PC-3 (cell line): ENCODE data around the gene PNPT1.

Experiments
- CTCF ChIP-seq: fragments of 300-600 bp; sonication (generic); conservative IDR thresholded peaks from 2 replicates; pipeline ENCODE4 v1.5.1; 2017; ENCODE audit warnings: antibody characterized with exemption, low read depth, mild to moderate bottlenecking, low read length
- EZH2 ChIP-seq: fragments of 300-600 bp; sonication (generic); IDR thresholded peaks from one replicate; pipeline ENCODE4 v1.6.1; 2017; ENCODE audit warnings: antibody characterized with exemption, mild to moderate bottlenecking, low read length; ENCODE audit not compliant: unreplicated experiment
- EZH2phosphoT487 ChIP-seq: fragments of 300-600 bp; sonication (generic); IDR thresholded peaks from 2 replicates; pipeline ENCODE4 v1.6.1; 2018; ENCODE audit warnings: mild to moderate bottlenecking, antibody characterized with exemption, low read length, borderline replicate concordance

DNA sequence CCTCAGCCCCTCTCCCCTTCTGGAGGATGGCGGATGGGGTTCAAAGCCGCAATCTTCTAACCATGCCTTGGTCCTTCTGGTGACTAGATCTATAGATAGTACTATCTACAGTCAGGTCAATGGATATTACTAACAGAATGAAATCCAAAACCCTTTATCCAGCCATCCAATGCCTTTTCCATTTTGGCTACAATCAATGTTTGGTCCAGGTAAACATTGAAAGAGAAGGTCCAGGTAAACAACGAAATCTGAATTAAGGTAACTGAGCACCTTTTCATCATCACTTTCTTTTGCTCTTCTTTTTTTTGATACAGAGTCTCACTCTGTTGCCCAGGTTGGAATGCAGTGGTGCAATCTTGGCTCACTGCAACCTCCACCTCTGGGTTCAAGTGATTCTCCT, 85.9 kb downstream of the PNPT1 start:
- no peak for TF ChIP-seq CTCF
- no peak for TF ChIP-seq EZH2phosphoT487
- TF ChIP-seq EZH2: no peak
